HCEC 1CT (cell line): ENCODE data around the gene DNAH3.
"Not testable (repeated sequence)": the region's sequence is repeated elsewhere in the genome, so short reads cannot be mapped to it uniquely, and the experiment has no call there.

Experiments
- DNase-seq: peaks from one replicate; pipeline ENCODE4 v3.0.0-alpha.2; 2017

Gene DNAH3

DNA sequence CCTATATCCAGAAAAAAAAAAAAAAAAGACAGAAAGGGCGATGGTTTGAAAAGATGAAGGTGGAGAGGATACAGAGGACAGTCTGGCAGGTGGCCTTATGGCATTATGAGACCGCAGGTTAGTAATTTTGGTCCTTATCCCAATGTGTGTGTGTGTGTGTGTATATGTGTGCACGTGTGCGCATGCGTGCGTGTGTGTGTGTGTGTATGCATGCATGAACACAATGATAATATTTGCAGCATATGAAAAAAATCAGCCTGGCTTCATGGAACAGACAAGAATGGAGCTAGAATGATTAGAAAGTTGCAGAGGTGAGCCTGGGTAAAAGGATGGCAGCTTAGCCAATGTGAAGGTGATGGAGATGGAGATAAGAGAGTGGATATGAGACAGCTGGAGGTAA lies 166.6 kb downstream of the DNAH3 start:
- DNase-seq, result no peak

DNA sequence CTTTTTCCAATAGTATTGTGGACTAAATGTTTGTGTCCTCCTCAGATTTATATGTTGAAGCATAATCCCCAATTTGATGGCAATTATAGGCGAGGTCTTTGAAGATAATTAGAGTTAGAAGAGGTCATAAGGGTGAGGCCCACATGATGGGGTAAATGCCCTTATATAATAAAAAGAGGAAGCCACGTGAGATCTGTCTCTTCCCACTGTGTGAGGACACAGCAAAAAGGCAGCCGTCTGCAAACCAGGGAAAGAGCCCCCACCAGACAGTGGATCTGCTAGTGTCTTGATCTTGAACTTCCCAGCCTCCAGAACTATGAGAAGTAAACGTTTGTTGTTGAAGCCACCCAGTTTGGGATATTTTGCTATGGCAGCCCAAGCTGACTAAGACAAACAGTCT lies 174.1 kb downstream of the DNAH3 start:
- DNase-seq, result no peak

DNA sequence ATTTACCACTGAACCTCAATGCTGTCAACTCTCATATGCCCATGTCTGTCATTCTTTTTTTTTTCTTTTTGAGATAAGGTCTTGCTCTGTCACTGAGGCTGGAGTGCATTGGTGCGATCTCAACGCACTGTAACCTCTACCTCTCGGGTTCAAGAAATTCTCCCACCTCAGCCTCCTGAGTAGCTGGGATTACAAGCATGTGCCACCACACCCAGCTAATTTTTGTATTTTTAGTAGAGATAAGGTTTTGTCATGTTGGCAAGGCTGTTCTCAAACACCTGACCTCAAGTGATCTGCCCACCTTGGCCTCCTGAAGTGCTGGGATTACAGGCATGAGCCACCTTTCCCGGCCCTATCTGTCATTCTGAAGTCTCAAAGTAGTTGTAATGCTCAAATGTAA lies 177.4 kb downstream of the DNAH3 start:
- not testable (repeated sequence) for DNase-seq

DNA sequence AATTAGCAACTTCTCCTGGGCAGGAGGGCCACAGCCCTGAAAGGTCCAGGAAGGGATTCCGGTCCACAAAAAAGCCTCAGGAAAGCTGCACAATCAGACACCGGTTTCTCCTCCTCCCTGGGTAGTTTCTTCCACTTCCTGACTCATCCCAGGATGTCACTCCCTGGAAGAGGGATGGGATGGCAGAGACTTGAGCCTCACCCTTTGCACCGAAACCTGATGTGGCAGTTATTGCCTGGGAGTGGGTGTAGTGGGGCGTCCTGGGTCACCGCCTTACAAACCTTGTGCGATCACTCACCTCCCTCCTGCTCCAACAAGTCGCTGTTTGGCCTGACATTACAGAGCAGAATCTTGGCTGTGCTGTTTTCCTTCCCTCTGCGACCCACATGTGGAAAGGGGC lies 179.2 kb downstream of the DNAH3 start:
- DNase-seq, result no peak

DNA sequence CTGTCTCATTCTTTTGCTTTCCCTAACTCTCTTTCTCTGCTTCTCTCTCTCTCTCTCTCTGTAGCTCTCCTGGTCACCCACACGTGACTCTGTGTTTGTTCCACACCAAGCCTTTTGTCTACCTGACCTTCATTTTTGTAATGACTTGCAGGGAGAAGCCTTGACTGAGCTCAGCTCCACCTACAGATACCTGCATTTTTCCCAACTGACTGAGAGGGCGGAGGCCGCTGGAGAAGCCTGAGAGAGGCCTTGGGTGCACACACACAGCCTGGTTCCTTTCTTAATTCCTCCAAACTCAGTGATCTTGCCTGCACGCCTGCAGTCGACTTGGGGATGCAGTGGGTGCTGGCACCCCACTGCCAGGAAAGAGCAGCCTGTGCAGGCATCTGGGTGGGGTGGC lies 181.3 kb downstream of the DNAH3 start:
- DNase-seq, result no peak

DNA sequence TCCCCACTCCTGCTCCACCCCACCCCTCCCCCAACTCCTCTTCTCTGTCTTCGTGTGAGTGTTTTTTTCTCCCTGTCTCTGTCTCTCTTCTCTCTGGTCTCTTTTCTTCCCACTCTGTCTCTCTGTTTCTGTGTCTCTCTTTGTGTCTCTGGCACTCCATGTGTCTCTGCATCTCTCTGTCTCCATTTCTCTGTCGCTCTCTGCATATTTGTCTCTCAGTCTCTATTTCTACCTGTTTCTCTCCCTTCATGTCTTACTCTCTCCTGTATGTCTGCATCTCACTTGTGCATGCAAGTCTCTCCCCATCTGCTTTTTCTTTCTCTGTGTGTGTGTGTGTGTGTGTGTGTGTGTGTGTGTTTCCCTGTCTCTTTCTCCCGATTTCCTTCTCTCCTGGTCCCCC lies 181.9 kb downstream of the DNAH3 start:
- DNase-seq, result no peak

DNA sequence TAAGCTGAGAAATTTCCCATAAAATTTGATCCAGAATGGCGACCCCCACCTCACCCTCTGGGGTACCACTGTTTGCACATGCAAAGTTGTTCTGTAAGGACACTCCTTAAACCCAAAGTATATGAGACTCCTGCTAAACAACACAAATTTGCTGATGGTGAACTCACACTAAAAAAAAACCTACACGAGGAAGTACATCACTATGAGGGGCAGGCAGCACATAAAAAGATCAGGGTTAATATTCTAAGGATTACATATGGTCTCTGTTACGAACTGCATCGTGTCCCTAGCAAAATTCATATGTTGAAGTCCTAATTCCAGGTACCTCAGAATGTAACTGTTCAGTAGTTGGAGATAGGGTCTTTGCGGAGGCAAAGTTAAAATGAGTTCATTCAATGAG lies 189.7 kb downstream of the DNAH3 start:
- DNase-seq, result no peak

DNA sequence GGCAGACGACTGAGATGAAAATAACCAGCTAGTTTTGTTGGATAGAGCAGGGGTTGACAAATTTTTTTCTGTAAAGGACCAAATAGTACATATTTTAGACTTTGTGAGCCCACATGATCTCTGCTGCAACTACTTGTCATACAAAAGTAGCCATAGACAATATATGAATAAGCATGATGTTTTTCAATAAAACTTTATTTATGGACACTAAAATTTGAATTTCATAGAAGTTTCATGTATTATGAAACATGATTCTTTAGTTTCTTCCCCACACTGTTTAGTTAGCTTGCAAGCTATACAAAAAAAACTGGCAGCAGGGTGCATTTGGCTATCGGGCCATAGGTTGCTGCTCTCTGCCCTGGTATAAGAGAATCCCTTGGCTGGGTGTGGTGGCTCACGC lies 193.5 kb downstream of the DNAH3 start:
- no peak for DNase-seq

DNA sequence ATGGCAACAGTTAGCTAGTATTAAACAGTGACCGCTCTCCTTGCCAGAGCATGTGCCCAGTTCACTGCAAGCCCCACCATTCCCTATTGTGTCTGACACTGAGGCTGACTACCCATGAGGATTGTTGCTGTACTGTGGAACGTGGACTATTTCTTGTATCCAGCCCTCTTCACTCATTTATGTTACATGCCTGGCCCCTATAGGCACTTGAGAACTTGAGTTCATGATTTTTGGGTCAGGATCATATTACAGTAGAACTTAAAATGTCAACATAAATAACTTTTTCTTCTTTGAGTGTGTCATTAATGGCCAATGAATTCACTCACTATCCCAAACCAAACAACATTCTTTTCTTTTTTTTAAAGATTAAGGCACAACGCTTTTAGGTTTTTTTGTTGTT lies 194.3 kb downstream of the DNAH3 start:
- DNase-seq, result peak; percentile 29

DNA sequence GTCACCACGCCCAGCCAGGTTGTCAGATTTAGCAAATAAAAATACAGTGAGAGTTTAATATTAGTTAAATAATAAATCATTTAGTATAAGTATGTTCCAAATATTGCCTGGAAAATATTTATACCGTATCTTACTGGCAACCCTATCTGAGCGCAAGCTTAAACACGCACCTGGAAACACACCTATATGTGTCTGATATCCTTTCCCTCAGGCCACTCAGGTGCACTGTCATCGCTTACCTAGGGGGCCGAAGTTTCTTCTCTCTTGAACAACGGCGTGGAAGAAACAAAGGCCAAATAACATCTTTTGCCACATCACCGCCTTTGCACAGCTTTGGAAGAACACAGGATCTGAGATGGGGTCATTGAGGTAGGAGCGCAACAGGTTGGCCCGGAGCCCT lies 196.1 kb downstream of the DNAH3 start:
- DNase-seq, result no peak

DNA sequence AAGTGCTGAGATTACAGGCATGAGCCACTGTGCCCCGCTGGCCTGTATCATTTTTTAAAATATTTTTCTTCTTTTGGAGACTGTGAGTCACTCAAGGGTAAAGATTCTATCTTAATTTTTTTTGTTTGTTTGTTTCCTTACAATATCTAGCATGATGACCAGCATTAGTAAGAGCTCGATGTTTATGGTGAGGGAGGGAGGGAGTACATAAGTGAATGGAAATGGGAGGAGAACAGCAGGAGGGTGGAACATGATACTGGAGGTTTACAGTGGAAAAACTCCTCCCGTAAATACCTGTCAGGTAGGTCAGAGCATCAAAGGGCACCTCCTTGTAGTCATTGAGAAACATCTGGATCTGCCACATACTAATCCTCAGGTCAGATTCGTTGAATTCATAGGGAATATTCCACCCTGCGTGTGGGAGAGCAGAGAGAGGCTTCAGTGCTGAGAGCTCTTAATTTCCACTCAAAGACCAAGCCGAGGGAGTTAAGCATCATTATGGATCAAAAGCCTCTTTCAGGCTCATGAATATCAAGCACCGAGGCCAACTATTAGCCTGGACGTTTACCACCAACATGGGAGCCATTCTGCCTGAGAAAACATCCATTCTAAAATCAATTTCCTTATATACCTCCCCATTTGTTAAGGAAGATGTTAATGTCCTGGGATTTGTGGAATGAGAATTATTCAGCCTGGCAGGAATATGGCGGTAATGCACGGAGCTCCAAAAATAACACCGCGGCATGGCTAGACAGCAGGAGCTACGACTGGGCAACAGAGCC lies 198.3 kb downstream of the DNAH3 start:
- DNase-seq, result no peak

DNA sequence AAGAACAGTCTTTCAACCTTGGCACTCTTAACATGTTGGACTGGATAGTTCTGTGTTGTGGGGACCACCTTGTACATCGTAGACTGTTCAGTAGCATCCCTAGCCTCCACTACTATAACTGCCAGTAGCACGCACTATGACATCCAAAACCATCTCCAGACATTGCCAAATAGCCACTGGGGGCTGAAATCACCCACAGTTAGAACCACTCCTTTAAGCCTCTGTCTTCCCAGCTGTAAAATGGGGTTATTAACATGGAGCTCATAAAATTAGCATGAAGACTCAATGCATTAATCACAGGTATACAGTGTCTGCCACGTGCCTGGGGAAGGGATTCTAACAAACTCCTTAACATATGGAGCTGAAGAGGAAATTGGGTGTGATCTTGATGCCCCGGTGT lies 200.4 kb downstream of the DNAH3 start:
- no peak for DNase-seq

DNA sequence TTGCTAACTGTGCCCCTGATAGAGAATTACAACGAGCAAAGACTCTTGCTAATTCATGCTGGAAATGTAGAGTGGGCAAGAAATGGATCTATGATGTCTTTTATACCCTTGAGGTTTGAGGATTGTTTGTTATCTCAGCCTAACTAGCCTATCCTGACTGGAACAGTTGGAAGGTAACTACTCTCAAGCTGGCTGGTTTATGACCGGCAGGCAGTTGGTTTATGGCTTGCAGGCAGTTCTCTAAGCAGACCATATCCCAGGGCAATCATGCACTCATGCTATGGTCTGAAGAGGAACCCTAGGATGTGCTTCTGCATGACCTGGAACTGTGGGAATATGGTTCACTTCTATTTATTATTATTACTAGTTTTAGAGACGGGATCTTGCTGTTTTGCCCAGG lies 201.0 kb downstream of the DNAH3 start:
- no peak for DNase-seq

DNA sequence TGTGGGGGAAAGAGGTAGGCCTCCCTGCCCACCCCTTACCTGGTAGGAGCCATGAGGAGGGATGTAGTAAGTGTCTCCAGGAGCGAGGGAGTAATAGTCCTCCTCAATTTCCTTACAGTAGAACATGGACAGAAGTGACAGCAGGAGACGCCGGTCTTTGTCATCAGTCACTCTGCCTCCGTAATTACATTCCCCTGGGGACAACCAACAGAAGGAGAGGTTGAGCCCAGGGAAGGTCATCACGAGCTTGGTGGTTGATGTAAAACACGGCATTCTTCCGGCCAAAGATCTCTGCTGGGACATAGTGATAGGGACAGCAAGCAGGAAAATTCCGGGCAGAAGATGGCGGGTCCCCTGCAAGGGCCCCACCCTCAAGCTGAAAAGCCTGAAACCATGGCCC lies 202.2 kb downstream of the DNAH3 start:
- no peak for DNase-seq

DNA sequence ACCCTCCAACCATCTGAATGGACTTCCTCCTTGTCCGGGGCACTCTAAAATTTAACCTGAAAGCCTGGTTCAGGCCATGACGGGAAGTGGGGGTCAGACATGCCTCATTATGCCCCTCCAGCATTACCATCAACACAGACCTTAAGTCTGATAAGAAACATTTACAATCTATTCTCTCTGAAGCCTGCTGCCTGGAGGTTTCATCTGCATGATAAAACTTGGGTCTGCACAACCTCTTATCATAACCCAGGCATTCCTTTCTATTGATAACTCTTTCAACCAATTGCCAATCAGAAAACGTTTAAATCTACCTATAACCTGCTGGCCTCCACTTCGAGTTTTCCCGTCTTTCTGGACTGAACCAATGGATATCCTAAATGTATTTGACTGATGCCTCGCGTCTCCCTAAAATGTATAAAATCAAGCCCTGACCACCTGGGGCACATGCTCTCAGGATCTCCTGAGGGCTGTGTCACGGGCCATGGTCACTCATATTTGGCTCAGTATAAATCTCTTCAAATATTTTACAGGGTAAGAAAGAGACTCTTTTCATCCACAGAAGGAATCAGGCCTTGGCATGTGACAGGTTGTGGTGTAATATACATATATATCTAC lies 204.5 kb downstream of the DNAH3 start:
- no peak for DNase-seq

DNA sequence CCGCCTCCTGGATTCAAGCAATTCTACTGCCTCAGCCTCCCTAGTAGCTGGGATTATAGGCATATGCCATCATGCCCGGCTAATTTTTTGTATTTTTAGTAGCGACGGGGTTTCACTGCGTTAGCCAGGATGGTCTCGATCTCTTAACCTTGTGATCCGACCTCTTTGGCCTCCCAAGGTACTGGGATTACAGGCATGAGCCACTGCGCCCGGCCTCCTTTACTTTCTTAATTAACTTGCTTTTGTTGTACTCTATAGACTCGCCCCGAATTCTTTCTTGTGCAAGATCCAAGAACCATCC lies 205.1 kb downstream of the DNAH3 start:
- DNase-seq, result not testable (repeated sequence)

DNA sequence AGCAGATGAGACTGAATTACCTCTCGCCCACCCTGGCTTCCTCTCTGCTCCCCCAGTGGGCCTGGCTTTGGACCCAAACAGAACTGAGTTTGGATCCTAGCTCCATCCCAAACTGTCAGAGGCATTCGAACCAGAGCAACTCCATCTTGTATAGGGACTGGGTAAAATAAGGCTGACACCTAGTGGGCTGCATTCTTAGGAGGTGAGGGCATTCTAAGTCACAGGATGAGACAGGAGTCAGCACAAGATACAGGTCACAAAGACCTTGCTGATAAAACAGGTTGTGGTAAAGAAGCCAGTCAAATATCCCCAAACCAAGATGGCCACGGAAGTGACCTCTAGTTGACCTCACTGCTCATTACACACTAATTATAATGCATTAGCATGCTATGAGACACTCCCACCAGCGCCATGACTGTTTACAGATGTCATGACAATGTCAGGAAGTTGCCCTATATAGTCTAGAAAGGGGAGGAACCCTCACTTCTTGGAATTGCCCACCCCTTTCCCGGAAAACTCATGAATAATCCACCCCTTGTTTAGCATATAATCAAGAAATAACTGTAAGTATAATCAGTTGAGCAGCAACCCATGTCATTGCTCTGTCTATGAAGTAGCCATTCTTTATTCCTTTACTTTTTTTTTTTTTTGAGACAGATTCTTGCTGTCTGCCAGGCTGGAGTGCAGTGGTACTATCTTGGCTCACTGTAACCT lies 205.6 kb downstream of the DNAH3 start:
- peak; percentile 7 for DNase-seq

DNA sequence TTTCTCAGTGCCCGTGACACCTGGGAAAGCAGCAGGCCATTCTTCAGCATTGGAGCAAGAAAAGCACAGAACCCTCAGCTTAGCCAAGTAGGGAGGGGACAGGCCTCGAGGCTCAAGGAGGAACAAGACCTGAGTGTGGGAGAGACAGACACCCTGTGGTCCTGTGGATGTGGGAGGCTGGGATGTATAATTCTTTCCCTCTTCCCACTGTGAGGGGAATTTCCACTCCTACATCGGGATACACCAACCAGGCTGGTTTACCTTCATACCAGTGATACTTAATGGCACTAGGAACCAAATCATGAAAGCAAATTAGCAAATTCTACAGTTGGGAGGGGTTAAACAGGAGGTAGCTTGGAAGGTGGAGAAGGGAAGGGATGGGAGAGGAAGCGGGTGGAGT lies 208.4 kb downstream of the DNAH3 start:
- DNase-seq, result no peak

DNA sequence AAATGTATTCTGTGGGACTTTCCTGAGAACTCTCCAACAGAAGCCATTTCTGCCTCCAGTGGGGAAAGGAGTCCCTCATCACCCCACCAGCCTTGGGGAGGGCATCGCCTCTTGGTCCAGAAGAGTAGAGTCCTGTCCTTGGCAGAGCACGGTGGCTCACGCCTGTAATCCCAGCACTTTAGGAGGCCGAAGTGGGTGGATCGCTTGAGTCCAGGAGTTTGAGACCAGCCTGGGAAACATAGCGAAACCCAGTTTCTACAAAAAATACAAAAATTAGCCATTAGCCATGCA lies 209.1 kb downstream of the DNAH3 start:
- DNase-seq, result no peak

DNA sequence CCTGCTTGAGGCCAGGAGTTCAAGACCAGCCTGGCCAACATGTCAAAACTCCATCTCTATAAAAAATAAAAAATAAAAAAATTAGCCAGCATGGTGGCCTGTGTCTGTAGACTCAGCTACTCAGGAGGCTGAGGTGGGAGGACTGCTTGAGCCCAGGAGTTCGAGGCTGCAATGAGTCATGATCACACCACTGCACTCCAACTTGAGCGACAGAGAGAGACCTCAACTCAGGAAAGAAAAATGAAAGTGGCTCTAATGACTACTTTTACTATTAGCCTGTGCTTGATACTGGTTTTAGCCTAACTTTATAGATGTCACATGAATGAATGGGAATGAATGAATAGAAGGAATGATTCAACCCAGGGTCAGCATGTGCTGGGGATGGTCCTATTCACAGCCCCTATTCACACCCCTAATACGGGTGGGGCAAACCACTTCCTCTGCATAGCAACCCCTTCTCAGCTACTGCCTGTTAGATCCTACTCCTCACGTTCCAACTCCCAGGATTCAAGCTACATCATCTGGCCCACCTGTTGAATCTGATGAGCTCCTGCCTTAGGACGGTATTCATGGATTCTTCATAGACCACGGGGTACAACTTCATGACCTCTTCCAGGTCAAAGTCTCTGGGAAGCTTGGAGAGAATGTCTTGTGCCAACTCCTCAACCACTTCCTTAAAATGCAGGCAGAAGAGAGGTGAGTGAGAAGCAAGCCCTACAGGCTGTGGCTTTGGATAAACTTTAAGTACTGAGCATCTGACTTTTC lies 209.6 kb downstream of the DNAH3 start:
- no peak for DNase-seq

DNA sequence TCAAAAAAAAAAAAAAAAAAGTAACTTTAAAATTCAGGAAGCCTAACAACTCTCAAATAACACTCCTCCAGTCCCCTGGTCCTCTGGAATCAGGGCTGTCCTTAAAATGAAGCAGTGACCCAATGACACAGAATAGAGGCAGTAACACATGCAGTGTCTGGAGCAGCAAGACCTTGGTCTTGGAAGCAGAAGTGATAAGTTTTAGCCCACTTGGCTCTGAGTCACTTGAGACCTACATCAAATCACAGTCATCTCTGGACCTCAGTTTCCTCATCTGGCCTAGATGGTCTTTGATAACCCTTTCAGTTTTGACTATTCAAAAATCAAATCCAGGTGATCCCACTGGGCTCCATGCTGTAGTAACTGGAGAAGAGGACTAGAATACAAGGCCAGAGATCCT lies 211.0 kb downstream of the DNAH3 start:
- DNase-seq, result no peak

DNA sequence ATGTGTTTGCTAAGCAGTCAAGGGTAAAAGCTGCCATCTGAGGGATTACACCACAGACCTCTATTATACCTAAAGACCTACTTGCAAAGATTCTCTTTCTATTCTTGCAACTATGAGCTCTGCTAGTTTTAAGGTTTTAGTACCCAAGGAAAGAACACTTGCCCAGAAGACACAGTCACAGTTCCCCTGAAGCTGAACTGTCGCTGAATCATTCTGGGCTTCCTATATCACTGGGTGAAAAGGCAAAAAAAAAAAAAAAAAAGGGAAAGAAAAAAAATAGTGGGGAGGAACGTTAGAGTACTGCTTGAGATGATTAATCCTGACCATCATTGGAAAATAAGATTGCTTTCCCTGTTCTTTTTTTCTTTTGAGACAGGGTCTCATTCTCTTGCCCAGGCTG lies 212.2 kb downstream of the DNAH3 start:
- peak; percentile 54 for DNase-seq

DNA sequence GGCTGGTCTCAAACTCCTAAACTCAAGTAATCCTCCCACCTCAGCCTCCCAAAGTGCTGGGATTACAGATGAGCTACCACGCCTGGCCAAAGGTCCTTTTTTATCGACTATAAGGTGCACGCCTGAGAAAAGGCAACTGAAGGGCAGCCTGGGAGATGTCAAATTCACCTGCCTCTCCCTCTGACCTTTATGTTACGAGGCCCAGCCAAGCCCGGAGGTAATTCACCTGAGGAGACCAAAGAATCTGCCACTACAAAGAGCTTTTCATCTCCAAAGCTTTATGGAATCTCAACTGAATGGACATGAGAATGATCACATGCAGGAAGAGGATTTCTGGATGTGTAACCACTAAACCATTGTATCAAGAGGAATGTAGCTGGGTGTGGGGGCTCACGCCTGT lies 212.9 kb downstream of the DNAH3 start:
- DNase-seq, result no peak

DNA sequence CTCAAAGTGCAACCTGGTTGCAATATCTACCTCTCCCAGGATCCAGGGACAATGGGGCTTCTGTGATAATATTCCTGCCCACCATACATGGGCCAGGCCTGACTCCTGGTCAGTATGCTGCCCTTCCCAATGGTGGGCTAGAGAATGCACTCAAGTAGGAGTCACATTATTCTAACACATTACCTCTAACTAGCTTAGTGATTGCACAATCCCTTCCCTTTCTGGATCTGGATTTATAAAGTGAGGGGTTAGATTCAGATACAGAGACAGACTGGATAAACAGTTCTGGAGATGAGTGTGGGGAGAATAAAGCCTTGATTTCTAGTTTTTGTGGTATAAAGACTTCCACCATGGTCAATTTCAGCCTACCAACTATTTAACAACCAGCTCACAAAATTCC lies 217.1 kb downstream of the DNAH3 start:
- DNase-seq, result no peak
